NK-92 (cell line): ENCODE measurements around the gene SALL4.
"Not testable (repeated sequence)": the region's sequence is repeated elsewhere in the genome, so short reads cannot be mapped to it uniquely, and the experiment has no call there.

Source experiments
- DNase-seq: peaks from one replicate; lab custom pipeline; 2025; ENCODE audit not compliant: unreplicated experiment; lab: John Stamatoyannopoulos, UW

The SALL4 gene

GRCh38 chr20:51767867-51768758 is 34.2 kb downstream of the SALL4 start, which contains the start of gene ATP9A:
ATP9A (minus strand) TSS chr20:51768390; CDS start chr20:51768369, 21 bp downstream.
- DNase-seq: no peak

- no peak for DNase-seq
Observed at GRCh38 chr20:51766994-51767866, 35.1 kb downstream of the SALL4 start.

GRCh38 chr20:51765381-51765780 is 36.9 kb downstream of the SALL4 start:
- DNase-seq: not testable (repeated sequence)

- DNase-seq: no peak
Observed at GRCh38 chr20:51763965-51764602, 38.2 kb downstream of the SALL4 start.

GRCh38 chr20:51760905-51761546 is 41.3 kb downstream of the SALL4 start:
- DNase-seq: no peak

GRCh38 chr20:51759769-51760510 is 42.4 kb downstream of the SALL4 start:
- DNase-seq: no peak

- no peak for DNase-seq
Observed at GRCh38 chr20:51758978-51759544, 43.3 kb downstream of the SALL4 start.

GRCh38 chr20:51757226-51757625 is 45.1 kb downstream of the SALL4 start:
- DNase-seq: no peak

- DNase-seq: no peak
Observed at GRCh38 chr20:51756653-51757052, 45.7 kb downstream of the SALL4 start.

- DNase-seq: not testable (repeated sequence)
Observed at GRCh38 chr20:51753220-51753619, 49.1 kb downstream of the SALL4 start.

GRCh38 chr20:51752343-51752951 is 49.9 kb downstream of the SALL4 start:
- no peak for DNase-seq

- DNase-seq: no peak
Observed at GRCh38 chr20:51750770-51751388, 51.4 kb downstream of the SALL4 start.

- DNase-seq: no peak
Observed at GRCh38 chr20:51750037-51750769, 52.1 kb downstream of the SALL4 start.

- no peak for DNase-seq
Observed at GRCh38 chr20:51749674-51750036, 52.7 kb downstream of the SALL4 start.

GRCh38 chr20:51747182-51747911 is 55.0 kb downstream of the SALL4 start:
- no peak for DNase-seq

GRCh38 chr20:51745804-51746203 is 56.5 kb downstream of the SALL4 start:
- DNase-seq: no peak

GRCh38 chr20:51740838-51741237 is 61.5 kb downstream of the SALL4 start:
- no peak for DNase-seq

- DNase-seq: not testable (repeated sequence)
Observed at GRCh38 chr20:51740308-51740707, 62.0 kb downstream of the SALL4 start.
